Effector memory CD4-positive, alpha-beta T cell (primary cell): Measurements from ENCODE around the gene ZNF705A.
"Not testable (repeated sequence)": the region's sequence is repeated elsewhere in the genome, so short reads cannot be mapped to it uniquely, and the experiment has no call there.

Experiments used
- DNase-seq, 3 donors: peaks; one replicate each; pipeline ENCODE4 v3.0.0-alpha.2; 2020
- H3K27ac ChIP-seq: 2 replicates; pipeline ENCODE4 v1.7.0; 2013; ENCODE audit warnings: mild to moderate bottlenecking, low read length, moderate library complexity; ENCODE audit not compliant: insufficient read depth, poor library complexity, severe bottlenecking
- H3K27me3 ChIP-seq: replicated peaks from 2 replicates; pipeline ENCODE4 v1.7.0; 2013; ENCODE audit warnings: mild to moderate bottlenecking, low read length; ENCODE audit not compliant: insufficient read depth, control insufficient read depth, poor library complexity, severe bottlenecking
- H3K36me3 ChIP-seq: 2 replicates; pipeline ENCODE4 v1.7.0; 2013; ENCODE audit warnings: mild to moderate bottlenecking, low read length, moderate library complexity; ENCODE audit not compliant: control insufficient read depth, insufficient read depth
- H3K4me1 ChIP-seq: 2 replicates; pipeline ENCODE4 v1.7.0; 2013; ENCODE audit warnings: low read length, mild to moderate bottlenecking; ENCODE audit not compliant: control insufficient read depth, insufficient read depth, poor library complexity, severe bottlenecking
- H3K4me3 ChIP-seq: 2 replicates; pipeline ENCODE4 v1.7.0; 2013; ENCODE audit warnings: low read length, low read depth, mild to moderate bottlenecking; ENCODE audit not compliant: insufficient read depth, poor library complexity, severe bottlenecking
- H3K9me3 ChIP-seq: 2 replicates; pipeline ENCODE4 v1.7.0; 2013; ENCODE audit warnings: mild to moderate bottlenecking, low read length, moderate library complexity; ENCODE audit not compliant: control insufficient read depth
- total RNA-seq, 3 donors: gene quantifications; one replicate each; lab custom pipeline; 2026; lab: John Stamatoyannopoulos, UW

Gene ZNF705A
- total RNA-seq = 0 reads per million in 3 donors

GRCh38 chr12:8156845-8157244, at the start of gene ZNF705A:
TSS of gene ZNF705A (plus strand) at chr12:8157015. CDS start at chr12:8172626, 15,611 bp downstream.
- H3K4me3 ChIP-seq = no peak within 1 kb of the TSS
- H3K27me3 ChIP-seq = no peaks in the 10 kb centered on the region
- no peaks in the 10 kb centered on the region for H3K4me1 ChIP-seq
- no peaks in the 10 kb centered on the region for H3K36me3 ChIP-seq
- DNase-seq = no peak
- no peak within 1 kb of the TSS for H3K27ac ChIP-seq
- H3K9me3 ChIP-seq = no peaks in the 10 kb centered on the region

DNA sequence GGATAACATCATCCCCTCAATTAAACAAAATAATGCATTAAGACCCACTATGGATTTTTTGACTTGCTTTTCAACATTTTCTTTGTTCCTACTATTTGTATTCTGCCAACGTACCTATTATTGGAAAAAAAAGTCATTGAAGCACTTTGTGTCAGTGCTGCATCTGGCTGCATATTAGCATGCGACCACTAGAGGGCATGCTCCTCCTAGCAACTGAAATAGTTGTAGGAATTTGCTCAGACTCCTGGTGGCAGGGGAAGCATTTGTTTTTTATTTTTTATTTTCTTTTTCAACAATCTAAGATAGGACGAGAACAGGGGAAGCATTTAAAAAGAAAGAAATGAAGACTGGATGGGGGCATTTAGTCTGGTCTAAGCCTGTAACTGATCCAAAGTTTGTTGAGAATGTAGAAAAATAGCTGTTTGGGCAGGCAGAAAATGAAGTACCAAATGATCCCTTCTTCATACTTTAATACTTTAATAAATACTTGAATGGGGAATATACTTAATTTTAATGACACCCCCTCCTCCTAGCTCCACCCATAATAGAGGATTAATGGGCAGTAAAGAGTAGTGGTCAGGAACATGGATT, 47.9 kb upstream of the ZNF705A start:
- Histone ChIP-seq H3K9me3 (no peaks in the 10 kb centered on the region), H3K4me3 (no peak overlapping the region), H3K27ac (no peak overlapping the region), H3K36me3 (no peaks in the 10 kb centered on the region), H3K27me3 (no peaks in the 10 kb centered on the region), H3K4me1 (no peaks in the 10 kb centered on the region)
- DNase-seq = peak; percentile 43 to 67 (median 45)

GRCh38 chr12:8113117-8113516, 43.7 kb upstream of the ZNF705A start:
- not testable (repeated sequence) for H3K27ac ChIP-seq, H3K4me1 ChIP-seq, DNase-seq, H3K4me3 ChIP-seq, H3K36me3 ChIP-seq, H3K27me3 ChIP-seq, H3K9me3 ChIP-seq

DNA sequence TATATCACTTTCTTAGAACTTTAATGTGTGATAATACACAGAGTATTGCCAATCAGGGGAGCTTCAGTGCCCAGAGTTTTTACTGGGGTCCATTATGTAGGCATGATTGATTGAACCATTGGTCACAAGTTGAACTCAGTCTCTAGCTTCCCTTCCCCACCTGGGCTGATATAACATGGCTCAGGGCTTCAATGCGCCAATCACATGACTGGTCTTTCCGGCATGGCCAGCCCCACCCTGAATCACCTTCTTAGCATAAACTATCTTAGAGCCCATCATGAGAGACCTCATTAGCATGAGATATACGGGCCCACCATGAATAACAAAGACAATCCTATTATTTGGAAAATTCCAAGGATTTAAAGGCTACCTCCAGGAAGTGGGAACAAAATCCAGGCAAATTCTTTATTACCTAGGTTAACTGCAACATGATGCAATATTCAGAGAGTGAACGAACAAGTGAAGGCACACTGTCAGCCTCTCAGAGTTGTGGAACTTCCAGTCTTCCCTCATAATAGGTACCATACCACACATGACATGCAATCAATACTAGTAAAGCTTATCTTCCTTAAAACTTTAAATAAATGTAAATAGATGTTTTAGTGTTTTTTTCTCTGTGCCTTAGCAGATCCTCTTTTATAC, 36.6 kb upstream of the ZNF705A start:
- H3K9me3 ChIP-seq = no peaks in the 10 kb centered on the region
- H3K4me1 ChIP-seq = no peaks in the 10 kb centered on the region
- no peaks in the 10 kb centered on the region for H3K27me3 ChIP-seq
- no peaks in the 10 kb centered on the region for H3K36me3 ChIP-seq
- no peak overlapping the region for H3K4me3 ChIP-seq
- H3K27ac ChIP-seq = no peak overlapping the region
- no peak for DNase-seq

GRCh38 chr12:8123124-8123912, 33.5 kb upstream of the ZNF705A start, which contains the start of gene CLEC4A:
TSS of gene CLEC4A (plus strand) at chr12:8123617. CDS start at chr12:8123879, 262 bp downstream.
- H3K4me1 ChIP-seq = no peaks in the 10 kb centered on the region
- H3K4me3 ChIP-seq = no peak within 1 kb of the TSS
- H3K27ac ChIP-seq = no peak within 1 kb of the TSS
- no peak for DNase-seq
- H3K36me3 ChIP-seq = no peaks in the 10 kb centered on the region
- no peaks in the 10 kb centered on the region for H3K27me3 ChIP-seq
- no peaks in the 10 kb centered on the region for H3K9me3 ChIP-seq

DNA sequence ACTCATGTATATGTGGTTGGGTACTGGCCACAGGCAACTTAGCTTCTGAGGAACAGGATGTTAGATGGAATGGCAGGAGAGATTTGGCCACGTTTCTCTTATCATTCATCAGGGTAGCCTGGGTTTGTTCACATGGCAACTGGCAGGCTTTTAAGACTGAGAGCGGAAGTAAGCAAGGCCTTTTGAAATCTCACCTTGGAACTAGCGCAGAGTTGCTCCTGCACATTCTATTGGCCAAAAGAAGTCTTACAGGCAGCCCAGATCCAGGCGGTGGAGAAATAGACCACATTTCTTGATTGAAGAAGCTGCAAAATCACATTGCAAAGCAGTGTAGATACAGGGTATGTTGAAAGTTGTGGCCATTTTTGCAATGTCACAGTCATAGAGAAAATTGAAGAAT, 29.7 kb upstream of the ZNF705A start:
- Histone ChIP-seq H3K36me3 (no peaks in the 10 kb centered on the region), H3K27ac (no peak overlapping the region), H3K27me3 (no peaks in the 10 kb centered on the region), H3K4me3 (no peak overlapping the region), H3K4me1 (no peaks in the 10 kb centered on the region), H3K9me3 (no peaks in the 10 kb centered on the region)
- DNase-seq = no peak

DNA sequence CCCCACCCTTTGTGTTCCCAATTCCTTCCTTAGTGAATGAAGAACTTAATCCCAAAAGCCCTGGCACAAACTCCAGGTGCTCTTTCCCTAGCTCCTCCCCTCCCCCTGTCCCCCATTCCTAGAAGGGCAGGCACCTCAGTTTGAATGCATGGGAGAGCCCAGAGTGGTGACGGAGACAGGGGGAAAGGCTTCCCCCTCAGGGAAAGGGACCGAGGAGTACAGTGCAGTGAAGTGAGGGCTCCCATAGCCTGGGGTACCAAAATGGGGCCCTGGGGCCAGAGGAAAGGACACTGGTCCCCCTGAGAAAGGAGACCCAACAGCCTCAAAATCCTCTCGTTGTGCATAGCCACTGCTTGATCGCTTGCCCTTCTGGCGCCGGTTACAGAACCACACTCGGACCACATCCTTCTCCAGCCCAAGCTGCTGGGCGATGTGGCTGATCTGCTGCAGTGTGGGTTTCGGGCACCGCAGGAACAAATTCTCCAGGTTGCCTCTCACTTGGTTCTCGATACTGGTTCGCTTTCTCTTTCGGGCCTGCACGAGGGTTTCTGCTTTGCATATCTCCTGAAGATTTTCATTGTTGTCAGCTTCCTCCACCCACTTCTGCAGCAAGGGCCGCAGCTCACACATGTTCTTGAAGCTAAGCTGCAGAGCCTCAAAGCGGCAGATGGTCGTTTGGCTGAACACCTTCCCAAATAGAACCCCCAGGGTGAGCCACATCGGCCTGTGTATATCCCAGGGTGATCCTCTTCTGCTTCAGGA, 23.0 kb upstream of the ZNF705A start:
- not testable (repeated sequence) for H3K27me3 ChIP-seq, H3K36me3 ChIP-seq, H3K27ac ChIP-seq, H3K4me3 ChIP-seq, DNase-seq, H3K9me3 ChIP-seq, H3K4me1 ChIP-seq

DNA sequence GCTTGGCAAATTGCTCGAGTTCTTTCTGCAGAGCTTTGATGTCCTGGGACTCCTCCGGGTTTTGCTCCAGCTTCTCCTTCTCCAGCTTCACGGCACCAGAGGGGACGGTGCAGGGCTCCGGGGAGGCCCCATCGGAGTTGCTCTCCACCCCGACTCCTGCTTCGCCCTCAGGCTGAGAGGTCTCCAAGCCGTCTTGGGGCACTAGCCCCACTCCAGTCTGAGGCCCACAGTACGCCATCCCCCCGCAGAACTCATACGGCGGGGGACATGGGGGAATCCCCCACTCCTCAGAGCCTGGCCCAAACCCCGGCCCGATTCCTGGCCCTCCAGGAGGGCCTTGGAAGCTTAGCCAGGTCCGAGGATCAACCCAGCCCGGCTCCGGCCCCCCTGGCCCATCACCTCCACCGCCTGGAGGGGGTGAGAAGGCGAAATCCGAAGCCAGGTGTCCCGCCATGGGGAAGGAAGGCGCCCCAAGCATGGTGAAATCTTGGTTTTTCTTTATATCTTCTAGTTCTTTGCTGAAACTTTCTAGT, 22.4 kb upstream of the ZNF705A start:
- not testable (repeated sequence) for H3K9me3 ChIP-seq, H3K36me3 ChIP-seq, DNase-seq, H3K4me3 ChIP-seq, H3K27ac ChIP-seq, H3K27me3 ChIP-seq, H3K4me1 ChIP-seq

DNA sequence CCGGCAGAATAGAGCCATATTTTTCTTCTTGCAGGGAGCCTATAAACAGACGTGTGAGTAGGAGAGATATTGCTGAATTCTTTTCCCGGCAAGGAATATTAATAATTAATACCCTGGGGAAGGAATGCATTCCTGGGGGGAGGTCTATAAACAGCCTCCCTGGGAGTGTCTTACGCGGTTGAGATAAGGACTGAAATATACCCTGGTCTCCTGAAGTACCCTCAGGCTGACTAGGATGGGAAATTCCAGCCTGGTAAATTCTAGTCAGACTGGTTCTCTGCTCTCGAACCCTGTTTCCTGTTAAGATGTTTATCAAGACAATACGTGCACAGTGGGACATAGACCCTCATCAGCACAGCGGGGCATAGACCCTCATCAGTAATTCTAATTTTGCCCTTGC, 15.2 kb upstream of the ZNF705A start:
- H3K36me3 ChIP-seq, DNase-seq, H3K4me1 ChIP-seq, H3K4me3 ChIP-seq, H3K27ac ChIP-seq, H3K27me3 ChIP-seq, H3K9me3 ChIP-seq: not testable (repeated sequence)
